ENCODE data around the gene COA1.
"Not testable (repeated sequence)": the region's sequence is repeated elsewhere in the genome, so short reads cannot be mapped to it uniquely, and the experiment has no call there.

The COA1 gene

GRCh38 chr7:43604251-43604650, 125.1 kb downstream of the COA1 start:
- Histone ChIP-seq H3K9ac (ENCODE audit: low read length) (no peak overlapping the region), H4K20me1 (ENCODE audit: insufficient read depth, low read length) (peaks cover 10% of the 10 kb centered on the region; the same call in 1 of the 2 replicates), H3K4me2 (ENCODE audit: low read length) (no peak overlapping the region), H3K4me1 (ENCODE audit: low read length) (no peaks in the 10 kb centered on the region), H3K27me3 (ENCODE audit: low read depth, low read length) (no peaks in the 10 kb centered on the region), H3K9me3 (ENCODE audit: insufficient read depth, low read length) (no peaks in the 10 kb centered on the region), H2AFZ (ENCODE audit: low read depth, low read length) (no peak overlapping the region), H3K27ac (ENCODE audit: low read length) (no peak overlapping the region), H3K4me3 (ENCODE audit: low read length) (no peak overlapping the region), H3K36me3 (replicated peaks; ENCODE audit: low read depth, low read length) (no peaks in the 10 kb centered on the region), H3K79me2 (ENCODE audit: low read length) (no peaks in the 10 kb centered on the region)
- no peak for TF ChIP-seq CTCF (IDR thresholded peaks at IDR 0.05; ENCODE audit: low read depth, low read length)
- TF ChIP-seq EZH2phosphoT487 (IDR thresholded peaks at IDR 0.05; ENCODE audit: low read depth), result no peak

- H4K20me1 ChIP-seq (ENCODE audit: insufficient read depth, low read length), result peaks cover 8% of the 10 kb centered on the region; the same call in 1 of the 2 replicates
- H3K36me3 ChIP-seq (replicated peaks; ENCODE audit: low read depth, low read length), result no peaks in the 10 kb centered on the region
- H3K27ac ChIP-seq (ENCODE audit: low read length), result no peak overlapping the region
- H3K9me3 ChIP-seq (ENCODE audit: insufficient read depth, low read length), result no peaks in the 10 kb centered on the region
- no peak overlapping the region for H3K4me3 ChIP-seq (ENCODE audit: low read length)
- no peak overlapping the region for H2AFZ ChIP-seq (ENCODE audit: low read depth, low read length)
- TF ChIP-seq CTCF (IDR thresholded peaks at IDR 0.05; ENCODE audit: low read depth, low read length) (no peak), EZH2phosphoT487 (IDR thresholded peaks at IDR 0.05; ENCODE audit: low read depth) (no peak)
- H3K79me2 ChIP-seq (ENCODE audit: low read length), result no peaks in the 10 kb centered on the region
- no peak overlapping the region for H3K4me2 ChIP-seq (ENCODE audit: low read length)
- no peaks in the 10 kb centered on the region for H3K27me3 ChIP-seq (ENCODE audit: low read depth, low read length)
- H3K4me1 ChIP-seq (ENCODE audit: low read length), result no peaks in the 10 kb centered on the region
- no peak overlapping the region for H3K9ac ChIP-seq (ENCODE audit: low read length)
Observed at GRCh38 chr7:43602256-43602655, 127.1 kb downstream of the COA1 start.

GRCh38 chr7:43600056-43600455, 129.3 kb downstream of the COA1 start:
- Histone ChIP-seq H3K4me3 (ENCODE audit: low read length) (no peak overlapping the region), H4K20me1 (ENCODE audit: insufficient read depth, low read length) (peaks cover 12% of the 10 kb centered on the region; the same call in 1 of the 2 replicates), H3K4me2 (ENCODE audit: low read length) (no peak overlapping the region), H3K27me3 (ENCODE audit: low read depth, low read length) (peaks cover 10% of the 10 kb centered on the region; the same call in 1 of the 2 replicates), H3K36me3 (replicated peaks; ENCODE audit: low read depth, low read length) (no peaks in the 10 kb centered on the region), H3K9me3 (ENCODE audit: insufficient read depth, low read length) (no peaks in the 10 kb centered on the region), H3K79me2 (ENCODE audit: low read length) (no peaks in the 10 kb centered on the region), H3K27ac (ENCODE audit: low read length) (no peak overlapping the region), H3K4me1 (ENCODE audit: low read length) (no peaks in the 10 kb centered on the region), H2AFZ (ENCODE audit: low read depth, low read length) (no peak overlapping the region), H3K9ac (ENCODE audit: low read length) (no peak overlapping the region)
- TF ChIP-seq CTCF (IDR thresholded peaks at IDR 0.05; ENCODE audit: low read depth, low read length) (no peak), EZH2phosphoT487 (IDR thresholded peaks at IDR 0.05; ENCODE audit: low read depth) (no peak)

- peaks cover 41% of the 10 kb centered on the region for H4K20me1 ChIP-seq (ENCODE audit: insufficient read depth, low read length)
- not testable (repeated sequence) for H3K4me2 ChIP-seq (ENCODE audit: low read length); H3K36me3 ChIP-seq (replicated peaks; ENCODE audit: low read depth, low read length); H3K4me3 ChIP-seq (ENCODE audit: low read length); H3K4me1 ChIP-seq (ENCODE audit: low read length); H3K9me3 ChIP-seq (ENCODE audit: insufficient read depth, low read length); H3K27ac ChIP-seq (ENCODE audit: low read length); H3K79me2 ChIP-seq (ENCODE audit: low read length); H2AFZ ChIP-seq (ENCODE audit: low read depth, low read length); H3K9ac ChIP-seq (ENCODE audit: low read length)
- H3K27me3 ChIP-seq (ENCODE audit: low read depth, low read length), result peaks cover 41% of the 10 kb centered on the region
Observed at GRCh38 chr7:43596426-43596825, 132.9 kb downstream of the COA1 start.

GRCh38 chr7:43594020-43594419, 135.3 kb downstream of the COA1 start:
- H3K36me3 ChIP-seq (replicated peaks; ENCODE audit: low read depth, low read length), result no peaks in the 10 kb centered on the region
- TF ChIP-seq CTCF (IDR thresholded peaks at IDR 0.05; ENCODE audit: low read depth, low read length), result no peak
- H4K20me1 ChIP-seq (ENCODE audit: insufficient read depth, low read length), result peaks cover 51% of the 10 kb centered on the region
- H3K27ac ChIP-seq (ENCODE audit: low read length), result no peak overlapping the region
- H3K4me3 ChIP-seq (ENCODE audit: low read length), result no peak overlapping the region
- H3K9me3 ChIP-seq (ENCODE audit: insufficient read depth, low read length), result no peaks in the 10 kb centered on the region
- no peaks in the 10 kb centered on the region; the same call in 1 of the 2 replicates for H3K79me2 ChIP-seq (ENCODE audit: low read length)
- H3K4me1 ChIP-seq (ENCODE audit: low read length), result peaks cover 22% of the 10 kb centered on the region
- no peak overlapping the region for H2AFZ ChIP-seq (ENCODE audit: low read depth, low read length)
- peaks cover 57% of the 10 kb centered on the region for H3K27me3 ChIP-seq (ENCODE audit: low read depth, low read length)
- H3K9ac ChIP-seq (ENCODE audit: low read length), result no peak overlapping the region
- H3K4me2 ChIP-seq (ENCODE audit: low read length), result no peak overlapping the region
